A549 (cell line): Measurements from ENCODE around the gene EGFL8. TPM values are rescaled to one million over a fixed set of nuclear protein-coding genes. Genes with fewer than 3 reads are reported as not detected.

Experiments used
- ATAC-seq, 2 experiments: fragments of 200-7000 bp in 1 of 2; fragments of >200 bp in 1 of 2; cut with Nextera tagmentation in 1 of 2; cut with Tn5 transposase in 1 of 2; 3 replicates each; pipeline versions ENCODE4 v1.8.0 to v1.9.1; 2018 to 2020; ENCODE audit warnings: mild to moderate bottlenecking in 1 of 2, moderate library complexity in 1 of 2
- CTCF ChIA-PET: fragments of 300-600 bp; sonication (Branson Sonifier 250); formaldehyde crosslinking; extraction: SDS; loops from one replicate; lab custom pipeline; 2021; ENCODE audit warnings: antibody characterized with exemption, inconsistent platforms; lab: Yijun Ruan, JAX
- POLR2A ChIA-PET: fragments of 350-600 bp; formaldehyde crosslinking; extraction: SDS; loops from one replicate; lab custom pipeline; 2021; ENCODE audit warnings: antibody characterized with exemption, inconsistent platforms; lab: Yijun Ruan, JAX
- DNase-seq, 2 experiments: peaks; one replicate each; pipeline versions ENCODE4 v3.0.0 to v3.0.0-alpha.2; 2011 to 2016; ENCODE audit warnings: low read depth in 1 of 2, low spot score in 1 of 2
- FAIRE-seq: peaks from 2 replicates; lab custom pipeline; 2011; peaks lifted over from hg19 to GRCh38; lab: Jason Lieb, UNC
- H3K27ac ChIP-seq, 2 experiments: fragments of >200 bp; sonication (Bioruptor Twin); formaldehyde crosslinking; 3 replicates each; pipeline ENCODE4 v1.5.1; 2016 to 2017
- H3K4me1 ChIP-seq: fragments of >200 bp; sonication (Bioruptor Twin); formaldehyde crosslinking; 3 replicates; pipeline ENCODE4 v1.6.1; 2016
- H3K4me2 ChIP-seq: fragments of >200 bp; sonication (Bioruptor Twin); formaldehyde crosslinking; 3 replicates; pipeline ENCODE4 v1.6.1; 2016
- H3K4me3 ChIP-seq: fragments of >200 bp; sonication (Bioruptor Twin); formaldehyde crosslinking; 3 replicates; pipeline ENCODE4 v1.5.1; 2016
- H3K9me3 ChIP-seq: fragments of >200 bp; sonication (Bioruptor Twin); formaldehyde crosslinking; 3 replicates; pipeline ENCODE4 v1.6.1; 2016
- BCL3 ChIP-seq: fragments of >200 bp; sonication (Bioruptor Twin); formaldehyde crosslinking; IDR thresholded peaks from 3 replicates; pipeline ENCODE4 v1.6.1; 2016
- CEBPB ChIP-seq, 2 experiments: fragments of >200 bp in 1 of 2; sonication (Bioruptor Twin) in 1 of 2; formaldehyde crosslinking in 1 of 2; IDR thresholded peaks; 2 replicates each; pipeline ENCODE4 v1.6.1; 2012 to 2016
- CHD4 ChIP-seq: fragments of 200-600 bp; sonication (generic); IDR thresholded peaks from 2 replicates; pipeline ENCODE4 v1.6.1; 2016; ENCODE audit warnings: antibody characterized with exemption, mild to moderate bottlenecking, borderline replicate concordance
- EHF ChIP-seq: fragments of 250-450 bp; sonication (Bioruptor Pico); IDR thresholded peaks from 2 replicates; pipeline ENCODE4 v1.5.0; 2020; ENCODE audit warnings: mild to moderate bottlenecking
- FOSL2 ChIP-seq, 2 experiments: fragments of 450-650 bp in 1 of 2; fragments of >200 bp in 1 of 2; sonication (Bioruptor Twin) in 1 of 2; formaldehyde crosslinking; IDR thresholded peaks; 2 replicates each; pipeline versions ENCODE4 v1.5.0 to v1.6.1; 2016 to 2020; ENCODE audit warnings: mild to moderate bottlenecking in 1 of 2, moderate library complexity in 1 of 2
- HDAC2 ChIP-seq: fragments of 200-600 bp; sonication (generic); IDR thresholded peaks from 2 replicates; pipeline ENCODE4 v1.6.1; 2016
- HOXA7 ChIP-seq: fragments of 250-450 bp; sonication (Bioruptor Pico); IDR thresholded peaks from 2 replicates; pipeline ENCODE4 v1.5.0; 2020; ENCODE audit warnings: mild to moderate bottlenecking, moderate library complexity
- HOXB5 ChIP-seq: fragments of 250-450 bp; sonication (Bioruptor Pico); IDR thresholded peaks from 2 replicates; pipeline ENCODE4 v1.5.0; 2020; ENCODE audit warnings: mild to moderate bottlenecking, moderate library complexity
- JUN ChIP-seq, 2 experiments: fragments of >200 bp; sonication (Bioruptor Twin); formaldehyde crosslinking; IDR thresholded peaks; 2 replicates in 1 of 2; 3 replicates in 1 of 2; pipeline ENCODE4 v1.6.1; 2016 to 2017
- KDM5A ChIP-seq: fragments of 200-600 bp; sonication (generic); IDR thresholded peaks from 2 replicates; pipeline ENCODE4 v1.6.1; 2016; ENCODE audit warnings: antibody characterized with exemption, mild to moderate bottlenecking
- MAFK ChIP-seq: fragments of 450-650 bp; IDR thresholded peaks from 2 replicates; pipeline ENCODE4 v1.6.1; 2014; ENCODE audit not compliant: partially characterized antibody
- MAX ChIP-seq: IDR thresholded peaks from 2 replicates; pipeline ENCODE4 v1.6.1; 2012
- NPAS2 ChIP-seq: fragments of 250-450 bp; sonication (Bioruptor Pico); IDR thresholded peaks from 2 replicates; pipeline ENCODE4 v1.8.0; 2022; ENCODE audit warnings: mild to moderate bottlenecking, moderate library complexity, borderline replicate concordance
- REST ChIP-seq: fragments of 200-600 bp; sonication (generic); IDR thresholded peaks from 2 replicates; pipeline ENCODE4 v1.6.1; 2016; ENCODE audit warnings: antibody characterized with exemption, mild to moderate bottlenecking, moderate library complexity
- RNF2 ChIP-seq: fragments of 200-600 bp; sonication (generic); IDR thresholded peaks from 2 replicates; pipeline ENCODE4 v1.6.1; 2016; ENCODE audit warnings: low read depth, mild to moderate bottlenecking, antibody characterized with exemption, moderate library complexity, borderline replicate concordance
- ZFP36 ChIP-seq: fragments of 450-650 bp; IDR thresholded peaks from 2 replicates; pipeline ENCODE4 v1.6.1; 2014; ENCODE audit warnings: borderline replicate concordance; ENCODE audit not compliant: partially characterized antibody
- ZNF302 ChIP-seq: fragments of 250-450 bp; sonication (Bioruptor Pico); IDR thresholded peaks from 2 replicates; pipeline ENCODE4 v1.9.0; 2021; ENCODE audit warnings: inconsistent platforms, mild to moderate bottlenecking, moderate library complexity
- ZSCAN20 ChIP-seq: fragments of 250-450 bp; sonication (Bioruptor Pico); IDR thresholded peaks from 2 replicates; pipeline ENCODE4 v1.8.0; 2022; ENCODE audit warnings: mild to moderate bottlenecking, moderate library complexity
- WGBS: methylation state at CpG from one replicate; pipeline ENCODE4 v1.1.6; 2017; ENCODE audit errors: missing lambda C conversion rate; 5-methylcytosine and 5-hydroxymethylcytosine counted together
- polyA minus RNA-seq: library from RNA; depleted of rRNA, polyadenylated mRNA; stranded (reverse); fragments of >200 nt; gene quantifications from 2 replicates; pipeline ENCODE4 v1.2.3, GENCODE V29; 2011; rRNA and poly(A)+ RNA removed
- polyA plus RNA-seq, 4 experiments: library from polyadenylated mRNA; depleted of rRNA in 3 of 4; stranded (reverse); fragments of >200 nt; fragmentation: RNase III in 1 of 4; extraction: RNeasy Plus Mini Kit Qiagen cat#74134 plus additional on column Dnase treatment in 1 of 4; gene quantifications; 2 replicates in 3 of 4; 3 replicates in 1 of 4; pipeline ENCODE4 v1.2.3, GENCODE V29; 2011 to 2017

EGFL8 gene
- polyA plus RNA-seq (2011; rRNA removed) (1.6 and 2.0 TPM in 2 replicates), polyA plus RNA-seq (2017; fragmentation: RNase III; extraction: RNeasy Plus Mini Kit Qiagen cat#74134 plus additional on column Dnase treatment) (2.8 to 3.1 TPM (median 2.9 TPM) in 3 replicates), polyA minus RNA-seq (0.24 and 0.37 TPM in 2 replicates)
- 1.7 and 2.0 TPM in 2 replicates for polyA plus RNA-seq (2012; cell fraction: cytosol; rRNA removed)
- polyA plus RNA-seq (2012; cell fraction: nucleus; rRNA removed), result 18.7 and 19.2 TPM in 2 replicates

- ChIA-PET POLR2A (no interaction called here), CTCF (interaction anchor here (0.9 to 1.3 kb wide), 6 partner anchors 8 to 45 kb away, joined by 3 to 5 read pairs (median 3); no protein-coding TSS in a partner anchor)
- FAIRE-seq, result no peak
- H3K4me2 ChIP-seq, result no peak within 1 kb of the TSS
- no peaks in the 10 kb centered on the region for H3K4me1 ChIP-seq
- ATAC-seq, result no peak
- no peak for TF ChIP-seq HOXB5 (CRISPR knock-in tag)
- TF ChIP-seq JUN (IDR thresholded peaks at IDR 0.05), result no peak
- TF ChIP-seq EHF (CRISPR knock-in tag), result no peak
- no peak for TF ChIP-seq MAFK
- TF ChIP-seq ZNF302 (CRISPR knock-in tag), result no peak
- TF ChIP-seq BCL3, result no peak
- TF ChIP-seq HOXA7 (CRISPR knock-in tag), result no peak
- TF ChIP-seq MAX, result no peak
- DNase-seq, result no peak
- no peak within 1 kb of the TSS for H3K27ac ChIP-seq
- H3K4me3 ChIP-seq, result no peak within 1 kb of the TSS
- H3K9me3 ChIP-seq, result no peaks in the 10 kb centered on the region
These were observed at the start of gene EGFL8 for GRCh38 chr6:32164295-32164694. EGFL8 (plus strand) TSS chr6:32164595; CDS start chr6:32166166, 1,571 bp downstream.

- TF ChIP-seq NPAS2 (CRISPR knock-in tag), result no peak
- no peak for TF ChIP-seq REST
- no peak for TF ChIP-seq CHD4
- no peak for TF ChIP-seq ZFP36
- TF ChIP-seq ZNF302 (CRISPR knock-in tag), result no peak
- no peak for TF ChIP-seq CEBPB (IDR thresholded peaks at IDR 0.05)
- Histone ChIP-seq H3K4me3 (no peak overlapping the region), H3K27ac (no peak overlapping the region), H3K9me3 (no peaks in the 10 kb centered on the region), H3K4me2 (no peak overlapping the region), H3K4me1 (peaks cover 17% of the 10 kb centered on the region; the same call in 1 of the 3 replicates)
- ATAC-seq (no peak), FAIRE-seq (no peak), DNase-seq (no peak)
- POLR2A ChIA-PET, result interaction anchor here (2.1 kb wide), 1 partner anchor 63 kb away, joined by 5 read pairs; no protein-coding TSS in a partner anchor
- 54% methylated on average over 7 of the region's 8 CpGs for whole genome bisulfite sequencing
- CTCF ChIA-PET, result interaction anchor here (1.4 to 6.2 kb wide), 3 partner anchors 14 to 31 kb away, joined by 3 to 41 read pairs (median 6); partner anchors contain the start of gene ATF6B
These were observed 49.6 kb upstream of the EGFL8 start for GRCh38 chr6:32114796-32115195.

- peaks cover 17% of the 10 kb centered on the region; the same call in 1 of the 3 replicates for H3K4me1 ChIP-seq
- FAIRE-seq (no peak), DNase-seq (no peak)
- WGBS, result 84% methylated on average over 6 of the region's 6 CpGs
- TF ChIP-seq RNF2 (no peak), ZSCAN20 (no peak), REST (no peak), HDAC2 (no peak), NPAS2 (CRISPR knock-in tag) (no peak), KDM5A (no peak), MAFK (no peak), EHF (CRISPR knock-in tag) (no peak), FOSL2 (IDR thresholded peaks at IDR 0.05) (no peak), FOSL2 (CRISPR knock-in tag; IDR thresholded peaks at IDR 0.05) (no peak)
- TF ChIP-seq, all 56 proteins: peak for 0
- ChIA-PET POLR2A (interaction anchor here (2.1 kb wide), 1 partner anchor 62 kb away, joined by 5 read pairs; no protein-coding TSS in a partner anchor), CTCF (interaction anchor here (0.6 to 6.2 kb wide), 5 partner anchors 7 to 519 kb away, joined by 3 to 41 read pairs (median 18); partner anchors contain the start of genes ATF6B, FKBPL and TNXB)
- no peak overlapping the region for H3K27ac ChIP-seq
- no peak overlapping the region for H3K4me2 ChIP-seq
- ATAC-seq, result no peak
- H3K9me3 ChIP-seq, result no peaks in the 10 kb centered on the region
- no peak overlapping the region for H3K4me3 ChIP-seq
These were observed 48.8 kb upstream of the EGFL8 start for GRCh38 chr6:32115623-32116022.
